ENCODE measurements around the gene NXPH3.

Gene NXPH3

GRCh38 chr17:49629447-49629846 lies 53.8 kb downstream of the NXPH3 start:
- no peak for DNase-seq (ENCODE audit: low read depth in 2 of 2)

GRCh38 chr17:49630113-49630900 lies 54.6 kb downstream of the NXPH3 start:
- no peak for DNase-seq (ENCODE audit: low read depth in 2 of 2)

- no peak for DNase-seq (ENCODE audit: low read depth in 2 of 2)
Observed at GRCh38 chr17:49631496-49631895, 55.8 kb downstream of the NXPH3 start.

All from fibroblast of skin of left quadriceps (primary cell).